GM19328 (cell line): Measurements from ENCODE around the gene SPEF1.
"Not testable (repeated sequence)": the region's sequence is repeated elsewhere in the genome, so short reads cannot be mapped to it uniquely, and the experiment has no call there.

ENCODE experiments used
- ATAC-seq: cut with Tn5 transposase; IDR thresholded peaks from one replicate; pipeline ENCODE4 v1.9.1; 2021; ENCODE audit warnings: mild to moderate bottlenecking, moderate library complexity; ENCODE audit not compliant: unreplicated experiment

The SPEF1 gene, protein sequence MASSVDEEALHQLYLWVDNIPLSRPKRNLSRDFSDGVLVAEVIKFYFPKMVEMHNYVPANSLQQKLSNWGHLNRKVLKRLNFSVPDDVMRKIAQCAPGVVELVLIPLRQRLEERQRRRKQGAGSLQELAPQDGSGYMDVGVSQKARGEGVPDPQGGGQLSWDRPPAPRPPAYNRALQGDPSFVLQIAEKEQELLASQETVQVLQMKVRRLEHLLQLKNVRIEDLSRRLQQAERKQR

DNA sequence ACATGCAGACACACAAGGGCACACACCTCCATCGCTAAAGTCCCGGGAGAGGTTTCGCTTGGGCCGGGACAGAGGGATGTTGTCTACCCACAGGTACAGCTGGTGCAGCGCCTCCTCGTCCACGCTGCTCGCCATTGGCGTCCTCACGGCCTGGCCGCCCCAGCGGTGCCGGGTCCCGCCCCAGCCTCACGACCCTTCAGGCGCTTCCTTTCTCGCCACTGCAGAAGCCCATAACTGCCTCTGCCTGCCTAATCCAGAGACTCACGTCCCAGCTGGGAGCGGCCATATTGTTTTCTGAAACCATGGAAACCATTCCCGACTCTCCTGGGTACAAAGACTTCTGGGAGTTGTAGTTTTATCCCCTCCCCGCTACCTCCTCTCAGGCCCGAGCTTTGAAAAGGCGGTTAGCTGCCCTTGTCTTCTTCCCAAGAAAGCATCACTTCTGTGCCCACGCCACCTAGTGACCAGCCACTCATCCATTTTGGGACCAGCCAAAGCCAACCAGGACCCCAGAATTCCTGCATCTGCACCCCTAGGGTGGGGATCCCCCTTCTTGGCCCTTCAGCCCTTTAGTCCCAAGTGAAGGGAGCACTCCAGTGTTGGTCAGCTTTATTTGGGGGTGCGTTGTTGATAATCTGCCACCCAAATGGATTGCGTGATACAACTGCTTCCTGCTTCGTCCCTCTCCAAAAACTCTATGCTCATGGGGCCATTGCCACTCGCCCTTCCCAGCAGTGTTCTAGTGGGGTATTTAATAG, at the start of gene SPEF1:
TSS of gene SPEF1 (minus strand) at position 296 of the 758 bp plus-strand sequence. CDS start at position 135, 161 bp downstream.
- ATAC-seq = peak; percentile 59

DNA sequence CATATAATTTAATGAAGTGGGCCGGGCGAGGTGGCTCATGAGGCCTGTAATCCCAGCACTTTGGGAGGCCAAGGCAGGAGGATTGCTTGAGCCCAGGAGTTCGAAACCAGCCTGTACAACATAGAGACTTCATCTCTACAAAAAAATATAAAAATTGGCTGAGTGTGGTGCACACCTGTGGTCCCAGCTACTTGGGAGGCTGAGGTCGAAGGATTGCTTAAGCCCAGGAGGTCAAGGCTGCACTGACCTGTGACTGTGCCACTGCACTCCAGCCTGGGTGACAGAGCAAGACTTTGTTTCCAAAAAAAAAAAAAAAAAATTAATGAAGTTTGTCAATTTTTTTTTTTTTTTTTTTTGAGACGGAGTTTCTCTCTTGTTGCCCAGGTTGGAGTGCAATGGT, 48.6 kb upstream of the SPEF1 start:
- ATAC-seq = not testable (repeated sequence)

DNA sequence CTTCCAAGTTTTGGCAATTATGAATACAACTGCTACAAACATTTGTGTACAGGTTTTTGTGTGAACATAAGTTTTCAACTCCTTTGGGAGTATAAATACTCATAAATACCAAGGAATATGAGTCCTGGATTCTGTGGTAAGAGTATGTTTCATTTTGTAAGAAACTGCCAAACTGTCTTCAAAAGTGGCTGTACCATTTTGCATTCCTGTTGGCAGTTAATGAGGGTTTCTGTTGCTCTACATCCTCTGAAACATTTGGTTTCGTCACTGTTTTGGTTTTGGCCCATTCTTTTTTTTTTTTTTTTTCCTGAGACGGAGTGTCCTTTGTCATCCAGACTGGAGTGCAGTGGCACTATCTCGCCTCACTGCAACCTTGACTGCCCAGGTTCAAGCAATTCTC, 47.5 kb upstream of the SPEF1 start:
- no peak for ATAC-seq

DNA sequence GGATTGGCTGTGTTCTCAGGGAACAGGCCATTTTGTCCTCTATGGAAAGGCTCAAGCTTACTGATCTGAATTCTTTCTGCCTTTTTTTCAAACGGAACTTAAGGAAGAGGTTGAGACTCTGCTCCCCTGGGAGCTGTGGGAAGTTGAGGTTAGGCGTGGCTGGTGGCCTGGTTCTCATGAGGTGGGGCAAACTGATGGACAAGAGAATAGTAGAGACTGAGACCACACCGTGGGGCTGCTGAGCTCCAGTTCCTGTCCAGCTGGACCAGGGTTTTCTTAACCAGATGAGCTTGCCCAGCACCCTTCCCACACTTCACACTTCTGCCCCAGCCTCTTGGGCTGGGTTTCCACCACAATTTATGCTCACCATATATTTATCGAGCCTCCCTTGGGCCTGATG, 45.2 kb upstream of the SPEF1 start:
- no peak for ATAC-seq

DNA sequence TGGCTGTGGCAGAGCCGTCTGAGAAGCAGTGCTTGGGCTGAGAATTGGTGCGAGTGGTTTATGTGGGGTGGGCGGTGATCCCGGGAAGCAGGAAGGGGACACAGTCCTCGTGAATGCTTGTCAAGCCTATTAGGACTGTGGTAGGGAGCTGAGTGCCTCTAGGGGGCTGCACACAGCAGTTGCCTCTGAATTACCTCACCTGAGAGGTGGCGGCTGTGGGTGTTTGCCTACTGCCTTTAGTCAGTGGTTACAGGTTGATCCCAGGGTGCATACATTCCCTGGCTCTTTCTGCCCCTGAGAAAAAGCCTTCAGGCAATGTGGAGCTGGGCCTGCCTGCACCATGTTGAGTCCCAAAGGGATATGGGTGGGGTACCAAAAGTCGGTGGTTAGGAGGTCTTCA, 44.3 kb upstream of the SPEF1 start:
- no peak for ATAC-seq

DNA sequence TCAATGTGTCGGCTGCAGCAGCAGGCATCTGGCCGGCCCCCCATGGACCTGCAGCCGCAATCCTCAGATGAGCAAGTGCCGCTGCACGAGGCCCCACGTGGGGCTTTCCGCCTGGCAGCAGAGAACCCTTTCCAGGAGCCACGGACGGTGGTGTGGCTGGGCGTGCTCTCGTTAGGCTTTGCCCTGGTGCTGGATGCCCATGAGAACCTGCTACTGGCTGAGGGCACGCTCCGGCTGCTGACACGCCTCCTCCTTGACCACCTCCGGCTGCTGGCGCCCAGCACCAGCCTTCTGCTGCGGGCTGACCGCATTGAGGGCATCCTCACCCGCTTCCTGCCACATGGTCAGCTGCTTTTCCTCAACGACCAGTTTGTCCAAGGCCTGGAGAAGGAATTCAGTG, 42.6 kb upstream of the SPEF1 start:
- ATAC-seq = no peak

DNA sequence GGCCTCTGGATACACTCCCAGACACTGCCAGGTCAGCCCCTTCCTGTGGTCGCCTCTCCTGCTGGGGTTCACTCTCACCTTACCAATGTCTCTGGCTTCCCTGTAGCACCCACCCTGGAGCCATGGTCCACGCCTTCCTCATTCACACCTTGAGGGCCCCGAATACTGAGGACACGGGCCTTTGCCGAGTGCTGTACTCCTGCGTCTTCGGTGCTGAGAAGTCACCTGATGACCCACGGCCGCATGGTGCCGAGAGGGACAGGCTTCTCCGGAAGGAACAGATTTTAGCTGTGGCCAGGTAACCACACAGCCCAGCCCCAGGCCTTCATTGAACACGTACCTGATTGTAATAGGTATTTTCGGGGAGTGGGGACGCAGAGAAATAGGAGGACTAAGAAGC, 40.7 kb upstream of the SPEF1 start:
- ATAC-seq = no peak

DNA sequence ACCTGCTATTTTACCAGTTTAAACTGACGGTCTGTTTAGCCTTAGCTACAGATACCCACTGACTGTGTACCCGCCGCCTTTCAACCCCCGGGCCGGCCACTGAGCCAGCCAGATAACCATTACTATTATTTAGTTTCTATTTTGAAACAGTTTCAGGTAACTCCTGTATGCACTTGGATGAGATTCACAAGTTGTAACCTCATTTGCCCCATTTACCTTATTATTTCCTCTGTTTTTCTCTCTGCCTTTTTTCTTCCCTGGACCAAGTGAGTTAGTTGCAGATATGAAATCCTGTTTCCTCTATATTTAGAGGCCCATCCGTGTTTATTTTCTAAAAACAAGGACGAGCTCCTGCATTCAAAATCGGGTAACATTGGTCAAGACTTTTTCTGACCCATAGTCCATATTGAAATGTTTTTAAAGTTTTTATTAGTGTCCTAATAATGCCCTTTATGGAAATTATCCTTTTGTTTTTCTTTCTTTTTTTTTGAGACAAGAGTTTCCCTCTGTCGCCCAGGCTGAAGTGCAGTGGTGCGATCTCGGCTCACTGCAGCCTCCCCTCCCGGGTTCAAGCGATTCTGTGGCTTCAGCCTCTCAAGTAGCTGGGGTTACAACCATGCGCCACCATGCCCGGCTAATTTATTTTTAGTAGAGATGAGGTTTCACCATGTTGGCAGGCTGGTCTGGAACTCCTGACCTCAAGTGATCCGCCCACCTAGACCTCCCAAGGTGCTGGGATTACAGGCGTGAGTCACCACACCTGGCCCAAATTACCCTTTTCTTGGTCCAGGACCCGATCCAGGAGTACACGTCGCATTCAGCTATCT, 39.9 kb upstream of the SPEF1 start:
- no peak for ATAC-seq

DNA sequence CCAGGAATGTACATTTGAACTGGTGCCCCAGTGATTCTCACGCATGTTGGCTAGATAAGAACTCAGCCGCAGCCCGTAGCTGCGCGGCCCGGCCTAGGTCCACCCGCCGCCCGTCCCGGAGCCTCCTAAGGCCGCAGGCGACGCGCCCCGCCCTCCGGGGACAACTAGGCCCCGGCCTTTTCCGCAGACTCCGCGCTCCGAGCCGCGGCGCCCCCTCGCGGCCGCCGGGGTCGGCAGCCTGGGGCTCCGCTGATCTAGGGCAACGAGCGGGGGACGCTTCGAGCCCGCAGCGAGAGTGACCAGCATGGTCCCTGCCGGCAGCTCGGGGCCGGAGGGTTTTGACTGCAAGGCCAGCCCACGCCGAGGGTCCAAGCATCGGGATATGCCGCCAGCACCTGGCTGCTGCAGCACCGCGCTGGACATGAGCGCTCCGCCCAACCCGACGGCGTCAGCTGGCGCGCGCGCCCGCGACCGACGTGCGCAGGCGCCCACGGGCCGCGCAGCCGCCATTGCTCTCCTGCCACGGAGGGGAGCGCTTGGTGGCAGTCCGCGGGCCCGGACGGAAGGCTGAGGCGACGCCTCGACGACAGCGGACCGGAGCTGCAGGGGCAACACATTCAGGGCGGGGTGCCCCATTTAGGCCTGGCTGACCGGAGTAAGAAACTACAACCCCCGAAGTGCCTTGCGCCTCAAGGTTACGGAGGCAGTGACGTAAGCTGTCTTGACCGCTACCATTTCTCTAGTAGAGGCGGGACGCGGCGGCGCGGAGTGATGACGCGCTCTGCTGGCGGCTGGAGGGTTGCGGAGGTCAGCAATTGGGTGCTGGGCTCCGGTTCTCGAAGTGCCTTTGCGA, 39.0 kb upstream of the SPEF1 start, which contains the start of gene AP5S1:
TSS of gene AP5S1 (plus strand) at position 500 of the 853 bp plus-strand sequence. CDS start 1,571 bp downstream, outside the sequence.
- peak; percentile 85 for ATAC-seq

DNA sequence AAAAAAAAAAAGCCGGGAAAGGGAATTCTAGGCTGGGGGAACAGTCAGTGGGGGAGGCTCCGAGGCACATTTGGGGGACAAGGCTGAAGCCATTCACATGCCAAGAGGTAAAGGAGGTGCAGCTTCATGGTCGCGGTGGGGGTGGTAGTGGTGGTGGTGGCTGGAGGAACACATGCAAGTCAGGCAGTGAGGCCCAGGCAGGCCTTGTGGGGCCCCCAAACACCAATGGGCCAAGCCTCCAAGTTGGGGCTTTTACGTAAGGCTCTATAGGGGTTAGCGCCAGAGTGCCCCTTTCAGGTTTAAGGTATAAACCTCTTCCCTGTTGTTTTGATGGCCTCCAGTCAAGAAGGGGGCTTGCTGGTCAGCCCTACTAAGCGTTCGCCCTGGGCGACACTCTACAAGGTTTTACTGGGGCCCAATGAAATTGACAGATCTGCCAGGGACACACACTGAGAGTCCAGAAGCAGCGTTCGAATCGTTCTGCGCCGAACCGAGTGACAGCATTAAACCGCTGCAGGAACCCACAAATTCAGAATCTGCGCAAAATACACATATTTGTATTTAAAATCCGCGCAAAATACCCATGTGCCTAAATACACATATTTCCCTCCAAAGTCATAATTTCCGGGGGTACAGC, 38.3 kb upstream of the SPEF1 start:
- no peak for ATAC-seq

DNA sequence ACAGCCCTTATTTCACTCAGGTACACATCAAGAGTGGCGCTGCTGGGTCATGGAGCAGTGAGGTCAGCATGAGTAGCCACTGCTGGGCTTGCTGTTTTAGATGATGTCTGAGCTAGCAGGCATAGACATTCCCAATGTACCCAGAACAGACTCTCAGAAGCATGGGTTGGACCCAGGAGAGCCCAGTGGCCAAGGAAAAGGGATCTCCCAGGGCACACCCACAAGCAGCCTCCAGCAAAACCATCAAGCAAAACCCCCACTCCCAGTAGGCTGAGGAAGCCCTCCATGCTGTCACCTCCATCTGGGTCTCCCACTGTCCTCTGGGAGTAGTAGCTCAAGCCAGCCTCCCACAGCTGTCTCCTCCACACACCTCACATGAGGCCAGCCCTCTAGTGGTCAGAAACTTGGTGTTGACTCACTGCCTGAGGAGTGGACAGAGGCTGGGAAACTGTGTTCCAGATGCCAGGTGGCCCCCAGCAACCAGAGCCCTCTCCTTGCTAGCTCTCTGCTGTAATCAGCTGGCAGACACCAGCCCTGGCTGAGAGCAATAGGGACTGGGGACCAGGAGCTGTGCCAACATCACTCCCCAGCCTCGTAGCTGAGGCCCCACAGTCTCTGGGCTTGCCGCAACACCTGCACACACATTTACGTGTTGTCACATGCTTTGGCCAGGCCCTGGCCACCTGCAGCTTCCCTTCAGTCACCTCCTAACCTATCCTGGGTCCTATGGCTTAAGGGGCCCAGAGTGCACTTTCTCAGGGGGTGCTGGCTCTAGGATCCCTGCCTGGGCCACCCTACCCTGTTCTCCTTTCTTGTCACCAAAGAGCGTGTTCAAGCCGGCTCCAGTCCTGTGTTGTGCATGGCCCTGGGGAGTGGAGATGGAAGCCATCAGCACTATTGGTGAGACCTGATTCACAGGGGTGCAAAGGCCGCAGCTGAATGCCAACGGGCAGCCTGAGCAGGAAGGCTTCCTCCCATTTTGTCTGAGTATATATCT, 37.2 kb upstream of the SPEF1 start:
- no peak for ATAC-seq

DNA sequence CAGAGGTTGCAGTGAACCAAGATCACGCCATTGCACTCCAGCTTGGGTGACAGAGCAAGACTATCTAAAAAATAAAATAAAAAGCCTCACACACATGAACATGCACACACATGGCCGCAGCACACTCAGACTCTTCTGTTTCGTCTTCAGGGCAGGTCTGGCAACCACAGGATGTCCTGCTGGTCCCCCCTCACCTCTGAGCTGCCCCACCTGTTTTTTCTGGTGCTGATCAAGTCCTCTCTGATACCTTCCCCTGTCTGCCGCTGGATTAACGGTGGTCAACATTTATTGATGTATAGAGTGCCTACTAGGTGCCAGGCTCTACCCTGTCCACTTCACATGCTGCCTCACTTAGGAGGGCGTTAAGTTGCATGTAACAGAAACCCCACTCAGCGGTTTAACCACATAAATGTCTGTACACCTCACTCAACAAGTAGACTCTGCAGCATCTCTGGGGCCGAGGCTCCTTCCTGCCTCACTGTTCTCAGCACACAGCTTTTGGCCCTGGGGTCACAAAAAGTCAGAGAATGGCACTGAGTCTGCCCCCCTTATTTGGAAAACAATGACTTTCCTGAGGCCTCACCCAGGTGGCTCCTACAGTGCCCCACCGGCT, 34.6 kb upstream of the SPEF1 start:
- ATAC-seq = no peak

DNA sequence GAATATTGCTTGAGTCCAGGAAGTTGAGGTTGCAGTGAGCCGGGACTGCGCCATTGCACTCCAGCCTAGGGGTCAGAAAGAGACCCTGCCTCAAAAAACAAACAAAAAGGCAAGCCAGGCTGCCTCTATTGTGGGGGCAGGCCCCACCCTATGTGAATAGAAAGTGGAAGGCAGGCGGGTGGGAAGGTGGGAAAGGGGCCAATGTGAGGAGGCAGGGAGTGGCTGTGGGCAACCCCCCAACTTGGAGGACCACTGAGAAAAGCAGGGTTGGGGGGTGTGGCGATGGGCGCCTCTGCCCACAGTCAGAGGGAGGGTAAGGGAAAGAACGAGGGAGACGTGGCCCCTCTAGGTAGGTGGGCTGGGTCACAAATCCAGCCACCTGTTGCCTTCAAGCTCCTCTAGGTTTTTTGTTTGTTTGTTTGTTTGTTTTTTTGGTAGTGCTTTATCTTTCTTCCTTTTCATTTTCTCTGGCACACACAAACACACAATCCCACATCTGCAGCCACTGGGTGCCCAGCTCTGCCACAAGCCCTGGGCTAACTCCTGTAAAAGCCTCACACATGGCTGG, 33.8 kb upstream of the SPEF1 start:
- ATAC-seq = no peak

DNA sequence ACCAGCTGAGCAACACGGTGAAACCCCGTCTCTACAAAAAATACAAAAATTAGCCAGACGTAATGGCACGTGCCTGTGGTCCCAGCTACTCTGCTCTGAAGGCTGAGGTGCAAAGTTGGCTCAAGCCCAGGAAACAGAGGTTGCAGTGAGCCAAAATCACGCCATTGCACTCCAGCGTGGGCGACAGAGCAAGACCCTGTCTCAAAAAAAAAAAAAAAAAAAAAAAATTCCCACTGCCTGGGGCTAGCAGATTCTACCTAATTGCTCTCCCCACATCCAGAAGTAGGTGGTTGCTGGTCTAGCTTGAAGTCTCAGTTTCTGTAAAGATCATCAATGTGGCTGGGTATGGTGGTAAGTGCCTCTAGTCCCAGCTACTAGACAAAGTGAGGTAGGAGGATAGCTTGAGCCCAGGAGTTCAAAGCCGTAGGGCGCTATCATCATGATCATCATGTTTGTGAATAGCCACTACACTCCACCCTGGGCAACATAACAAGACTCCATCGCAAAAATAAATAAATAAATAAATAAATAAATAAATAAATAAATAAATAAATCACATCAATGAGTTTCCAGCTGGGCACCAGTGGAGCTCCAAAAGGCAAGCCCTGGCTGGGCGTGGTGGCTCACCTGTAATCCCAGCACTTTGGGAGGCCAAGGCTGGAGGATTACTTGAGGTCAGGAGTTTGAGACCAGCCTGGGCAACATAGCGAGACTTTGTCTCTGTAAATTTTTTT, 32.8 kb upstream of the SPEF1 start:
- ATAC-seq = no peak

DNA sequence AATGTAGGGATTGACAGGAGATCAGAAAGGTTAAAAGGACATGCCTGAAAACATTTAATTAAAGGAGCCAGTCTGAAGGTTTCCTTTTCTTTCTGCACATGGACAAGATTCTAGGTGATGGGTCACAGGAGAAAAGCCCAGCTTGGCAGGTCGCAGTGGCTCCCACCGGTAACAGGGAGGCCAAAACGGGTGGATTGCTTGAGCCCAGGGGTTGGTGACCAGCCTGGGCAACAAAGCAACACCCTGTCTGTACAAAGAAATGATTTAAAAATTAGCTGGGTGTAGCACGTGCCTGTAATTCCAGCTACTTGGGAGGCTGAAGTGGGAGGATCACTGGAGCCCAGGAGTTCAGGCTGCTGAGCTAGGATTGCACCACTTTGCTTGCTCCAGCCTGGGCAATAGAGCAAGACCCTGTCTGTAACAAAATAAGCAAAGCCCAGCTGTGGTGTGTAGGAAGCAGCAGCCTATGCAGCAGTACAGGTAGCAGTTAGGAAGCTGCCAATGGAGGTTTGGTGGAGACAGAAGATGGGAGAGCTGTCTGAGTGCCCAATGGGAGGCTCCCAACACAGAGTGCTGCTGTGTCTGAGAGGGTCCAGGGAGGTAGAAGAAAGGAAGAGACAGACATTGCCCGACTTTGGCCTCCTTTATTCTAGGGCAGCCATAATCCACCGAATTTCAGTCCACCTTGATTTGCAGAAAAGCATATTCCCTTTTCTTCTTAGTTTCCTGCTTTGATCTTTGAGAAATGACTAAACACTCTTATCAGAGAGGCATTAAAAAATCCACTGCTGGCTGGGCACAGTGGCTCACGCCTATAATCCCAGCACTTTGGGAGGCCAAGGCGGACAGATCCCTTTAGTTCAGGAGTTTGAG, 32.0 kb upstream of the SPEF1 start:
- ATAC-seq = no peak

DNA sequence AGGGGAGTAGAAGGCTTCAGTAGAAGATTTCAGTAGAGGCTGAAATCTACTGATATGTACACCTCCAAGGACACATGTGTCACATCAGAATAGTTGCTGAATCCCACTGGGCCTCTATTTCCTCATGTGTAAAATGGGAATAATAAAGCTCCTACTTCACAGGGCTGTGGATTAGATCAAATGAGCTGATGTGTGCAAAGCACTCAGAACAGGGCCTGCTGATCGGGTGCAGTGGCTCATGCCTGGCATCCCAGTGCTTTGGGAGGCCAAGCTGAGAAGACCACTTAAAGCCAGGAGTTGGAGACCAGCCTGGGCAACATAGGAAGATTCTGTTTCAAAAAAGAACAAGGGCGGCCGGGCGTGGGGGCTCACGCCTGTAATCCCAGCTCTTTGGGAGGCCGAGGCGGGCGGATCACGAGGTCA, 31.0 kb upstream of the SPEF1 start:
- ATAC-seq = no peak
